Erythroblast (primary cell): ENCODE results near the gene PYGO2.

Experiments
- DNase-seq, 2 experiments: peaks; one replicate each; lab custom pipeline; 2025; lab: John Stamatoyannopoulos, UW
- GATA1 ChIP-seq: IDR thresholded peaks from 2 replicates; pipeline ENCODE4 v1.6.1; 2011; ENCODE audit warnings: low read depth, mild to moderate bottlenecking, control low read depth, low read length, moderate library complexity
- POLR2A ChIP-seq: IDR thresholded peaks from 2 replicates; pipeline ENCODE4 v1.6.1; 2011; ENCODE audit warnings: mild to moderate bottlenecking, low read length

The PYGO2 gene

DNA sequence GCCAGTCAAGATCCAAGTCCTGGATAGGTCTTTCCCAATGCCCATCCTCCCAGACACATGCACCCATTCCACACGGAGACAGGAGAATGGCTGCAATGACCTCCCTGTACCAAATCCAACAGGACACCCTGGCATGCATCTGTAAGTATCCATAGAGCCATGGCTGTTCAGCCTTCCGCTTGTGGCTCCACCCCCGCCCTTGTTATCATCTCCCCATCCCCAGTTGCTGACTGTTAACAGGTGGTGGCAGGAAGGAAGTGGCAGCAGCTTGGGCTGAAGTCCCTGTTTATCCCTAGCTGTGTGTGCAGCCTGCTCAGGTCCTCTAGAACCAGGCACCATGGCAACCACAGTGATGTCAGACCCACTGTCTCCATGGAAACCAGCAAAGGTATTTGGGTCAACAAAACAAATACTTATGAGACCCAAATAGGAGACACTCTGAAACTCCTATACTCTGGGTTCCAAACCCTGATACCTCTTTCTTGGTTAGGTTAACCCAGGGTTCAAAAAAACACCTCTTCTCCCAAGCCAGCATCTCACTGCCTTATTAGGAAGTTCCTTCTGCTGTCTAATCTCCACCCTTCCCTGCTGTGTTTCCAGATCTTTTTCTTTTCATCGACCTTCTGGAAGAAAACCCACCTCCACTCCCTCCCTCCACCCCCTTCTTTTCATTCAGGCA lies 6.4 kb downstream of the PYGO2 start:
- TF ChIP-seq GATA1 (no peak), POLR2A (no peak)
- peak; percentile 81 to 86 for DNase-seq

- DNase-seq = no peak
- no peak for TF ChIP-seq POLR2A
- no peak for TF ChIP-seq GATA1
Measured at GRCh38 chr1:154954541-154954940, 7.0 kb downstream of the PYGO2 start.

DNA sequence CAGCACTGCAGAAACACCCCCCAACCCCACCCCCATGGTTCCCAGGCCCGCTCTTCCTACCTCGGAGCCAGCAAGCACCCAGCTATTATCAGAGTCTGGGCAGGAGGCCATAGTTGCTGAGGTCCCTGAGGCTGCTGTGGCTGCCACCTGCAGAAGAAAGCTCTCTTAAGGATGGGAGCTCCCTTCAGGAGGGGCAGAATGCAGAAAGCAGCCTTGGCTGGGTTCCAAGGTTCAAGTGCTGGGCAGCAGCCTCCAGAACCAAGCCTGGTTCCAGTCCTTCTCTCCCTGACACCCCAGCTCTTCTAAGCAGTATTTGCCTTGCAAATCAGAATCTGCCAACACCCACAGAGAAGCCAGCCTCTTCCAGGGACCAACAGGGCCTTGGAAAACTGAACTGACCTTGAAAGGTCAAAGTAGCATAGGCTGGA lies 8.0 kb downstream of the PYGO2 start:
- TF ChIP-seq POLR2A = no peak
- no peak for DNase-seq

- TF ChIP-seq GATA1 (no peak), POLR2A (no peak)
Measured at GRCh38 chr1:154952664-154953063, 8.9 kb downstream of the PYGO2 start.

DNA sequence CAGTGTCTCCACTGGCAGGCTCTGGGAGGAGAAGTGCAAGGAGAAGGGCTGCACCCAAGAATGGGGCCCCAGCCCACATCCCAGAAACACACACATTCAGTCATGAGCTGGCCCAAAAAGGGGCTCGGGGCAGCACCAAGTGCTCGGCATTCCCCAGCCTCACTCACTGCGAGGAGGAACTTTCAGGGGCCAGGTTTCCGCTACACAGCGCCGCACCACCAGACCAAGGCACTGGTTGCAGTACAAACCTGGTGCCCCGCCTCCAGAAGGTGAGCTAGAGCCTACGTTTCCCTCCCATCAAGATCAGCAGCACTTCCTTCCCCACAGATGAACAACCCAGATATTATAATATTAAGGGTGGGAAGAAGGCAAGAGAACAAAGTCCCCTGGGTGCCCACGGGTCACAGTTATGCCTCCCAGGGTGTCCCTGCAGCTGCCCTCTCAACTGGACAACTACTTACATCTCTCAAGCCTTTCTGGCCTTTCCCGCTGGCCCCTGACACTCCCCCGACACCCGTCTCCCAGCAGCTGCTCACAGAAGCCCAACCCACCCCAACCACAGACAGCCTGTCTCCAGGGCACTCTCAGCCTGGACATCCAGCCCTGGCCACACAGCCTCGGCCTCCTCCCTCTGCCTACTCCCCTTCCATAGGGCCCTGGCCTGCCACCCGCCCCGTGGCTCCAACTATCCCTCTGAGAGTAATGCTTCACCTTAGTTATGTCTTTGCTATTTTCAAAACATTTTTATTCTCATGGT lies 9.5 kb downstream of the PYGO2 start:
- no peak for DNase-seq
- no peak for TF ChIP-seq GATA1
- TF ChIP-seq POLR2A = no peak

More at GRCh38 chr1:154952664-154953063, 8.9 kb downstream of the PYGO2 start:
- no peak for DNase-seq

DNA sequence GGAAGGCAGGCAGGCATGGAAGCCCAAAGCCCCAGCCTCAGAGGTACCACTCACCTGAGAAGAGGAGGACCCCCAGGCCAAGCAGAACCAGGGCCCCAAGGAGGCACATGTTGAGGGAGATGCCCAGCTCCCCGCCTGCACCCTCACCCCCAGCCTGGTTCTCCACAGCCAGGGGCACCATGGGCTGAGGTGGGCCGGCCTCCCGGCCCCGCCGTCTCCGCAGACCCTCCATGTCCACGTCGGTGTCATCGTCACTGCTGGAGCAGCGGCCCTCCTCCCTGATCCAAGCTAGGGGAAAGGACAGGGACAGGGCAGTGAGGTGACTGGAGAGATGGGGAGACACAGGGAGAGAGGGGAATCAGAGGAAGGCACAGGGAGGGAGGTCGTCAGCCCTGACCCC lies 13.5 kb downstream of the PYGO2 start:
- TF ChIP-seq GATA1 = no peak
- TF ChIP-seq POLR2A = no peak
- DNase-seq = no peak

DNA sequence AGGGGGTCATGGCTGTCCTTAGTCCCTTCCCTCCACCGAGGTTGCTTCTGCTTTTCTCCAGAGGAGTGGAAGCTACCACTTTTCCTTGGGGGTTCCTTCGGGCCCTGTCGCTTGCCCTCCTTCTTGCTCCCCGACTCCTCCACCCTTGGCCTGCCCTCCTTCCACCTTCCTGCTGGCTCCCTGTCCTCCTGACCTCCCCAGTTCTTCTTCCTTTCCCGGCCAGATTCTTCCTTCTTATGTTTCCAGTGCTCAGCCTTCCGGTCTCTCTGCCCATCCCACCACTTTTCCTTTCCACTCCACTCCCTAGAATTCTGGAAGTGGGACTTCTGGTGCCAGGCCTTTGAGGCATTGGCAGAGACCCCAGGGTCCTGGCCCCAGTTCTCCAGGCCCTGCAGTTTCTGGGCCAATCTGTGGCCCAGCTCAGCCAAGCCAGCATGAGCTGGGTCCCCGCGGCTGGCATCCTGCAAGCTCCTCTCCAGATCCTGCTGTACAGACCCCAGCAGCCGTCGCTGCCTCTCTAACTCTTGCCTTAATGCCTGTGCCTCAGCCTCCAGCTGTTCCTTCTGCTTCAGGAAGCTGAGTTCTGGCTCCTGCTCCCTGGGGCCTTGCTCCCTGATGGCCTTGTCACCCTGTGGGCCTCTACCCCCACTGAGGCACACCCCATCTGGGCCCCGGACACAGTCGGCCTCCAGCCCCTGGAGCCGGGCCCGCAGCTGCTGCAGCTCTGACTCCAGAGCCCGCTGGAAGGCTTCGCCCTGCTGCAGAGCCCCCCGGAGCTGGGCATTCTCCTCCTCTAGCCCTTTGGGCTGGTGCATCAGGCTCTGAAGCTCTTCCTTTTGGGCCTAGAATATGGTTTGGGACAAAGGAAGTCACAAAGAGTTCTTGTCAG lies 15.4 kb downstream of the PYGO2 start:
- DNase-seq = no peak
- TF ChIP-seq POLR2A (no peak), GATA1 (no peak)

DNA sequence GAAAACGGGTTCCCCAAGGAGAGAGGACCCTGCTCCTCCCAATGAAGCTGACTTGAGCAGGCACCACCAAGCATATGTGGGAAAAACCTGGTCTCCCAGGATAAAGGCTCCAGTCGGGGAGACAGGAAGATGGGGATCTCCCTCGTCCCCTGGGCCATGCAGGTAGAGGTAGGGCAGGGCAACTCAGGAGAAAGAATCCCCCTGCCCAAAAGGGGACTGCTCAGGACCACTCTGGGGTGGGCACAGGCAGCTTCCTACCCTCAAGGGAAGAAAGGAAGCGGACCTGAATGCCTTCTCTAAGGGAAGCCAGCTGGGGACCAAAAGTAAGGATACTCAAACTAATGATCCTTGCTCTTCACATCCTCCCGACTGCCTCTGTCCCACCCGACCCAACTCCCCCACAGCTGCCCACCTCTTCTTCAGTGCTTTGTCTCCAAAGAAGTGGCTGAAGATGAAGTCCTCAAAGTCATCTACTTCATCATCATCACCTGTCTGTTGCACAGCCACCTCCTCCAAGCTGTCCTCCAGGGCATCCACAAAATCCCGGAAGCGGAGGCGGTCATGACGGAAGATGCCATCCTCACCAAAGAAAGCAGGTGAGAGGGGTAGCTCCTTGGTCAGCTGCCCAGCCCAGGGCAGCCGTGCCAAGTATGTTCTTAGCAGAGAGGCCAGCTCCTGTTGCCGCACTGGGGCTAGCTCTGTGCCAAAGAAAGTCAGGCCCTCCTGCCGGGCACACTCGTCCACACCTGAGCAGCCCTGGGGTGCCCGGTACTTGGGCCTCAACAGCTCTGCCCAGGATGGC lies 16.2 kb downstream of the PYGO2 start:
- no peak for DNase-seq
- TF ChIP-seq POLR2A (no peak), GATA1 (no peak)

DNA sequence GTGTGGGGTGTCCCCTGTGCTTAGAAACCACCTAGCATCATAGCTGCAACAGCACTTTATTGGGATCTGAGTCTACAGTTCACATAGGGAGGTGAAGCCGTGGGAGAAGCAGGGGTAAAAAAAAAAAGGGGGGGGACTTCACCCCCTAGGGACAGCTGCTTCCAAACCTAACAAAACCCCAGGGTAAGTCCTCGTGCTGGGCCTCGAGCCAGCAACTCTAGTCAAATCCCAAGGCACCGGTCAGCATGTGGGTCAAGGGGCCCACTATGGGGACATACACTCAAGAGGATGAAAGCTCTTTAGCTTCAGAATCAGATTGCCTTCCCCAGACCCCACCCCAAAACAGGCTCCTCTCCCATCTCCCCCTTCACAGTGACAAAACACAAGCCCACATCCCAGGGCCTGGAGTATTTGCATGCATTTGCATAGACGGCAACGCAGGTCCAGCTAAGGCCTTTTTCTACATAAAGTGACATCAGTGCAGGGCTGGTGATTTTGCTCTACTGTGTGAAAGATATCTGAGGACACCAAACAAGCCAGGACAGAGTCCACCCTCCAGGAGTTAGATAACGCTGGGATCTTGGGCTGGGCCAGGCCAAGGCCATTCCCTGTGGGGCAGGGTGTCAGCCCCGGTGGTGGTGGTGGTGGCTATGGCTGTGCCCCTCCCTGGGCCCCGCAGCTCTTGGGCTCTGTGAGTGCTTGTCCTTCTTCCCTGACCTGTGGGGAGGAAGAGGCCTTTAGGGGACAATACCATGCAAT lies 17.0 kb downstream of the PYGO2 start:
- DNase-seq = peak; percentile 39 to 52
- TF ChIP-seq GATA1 = no peak
- no peak for TF ChIP-seq POLR2A

DNA sequence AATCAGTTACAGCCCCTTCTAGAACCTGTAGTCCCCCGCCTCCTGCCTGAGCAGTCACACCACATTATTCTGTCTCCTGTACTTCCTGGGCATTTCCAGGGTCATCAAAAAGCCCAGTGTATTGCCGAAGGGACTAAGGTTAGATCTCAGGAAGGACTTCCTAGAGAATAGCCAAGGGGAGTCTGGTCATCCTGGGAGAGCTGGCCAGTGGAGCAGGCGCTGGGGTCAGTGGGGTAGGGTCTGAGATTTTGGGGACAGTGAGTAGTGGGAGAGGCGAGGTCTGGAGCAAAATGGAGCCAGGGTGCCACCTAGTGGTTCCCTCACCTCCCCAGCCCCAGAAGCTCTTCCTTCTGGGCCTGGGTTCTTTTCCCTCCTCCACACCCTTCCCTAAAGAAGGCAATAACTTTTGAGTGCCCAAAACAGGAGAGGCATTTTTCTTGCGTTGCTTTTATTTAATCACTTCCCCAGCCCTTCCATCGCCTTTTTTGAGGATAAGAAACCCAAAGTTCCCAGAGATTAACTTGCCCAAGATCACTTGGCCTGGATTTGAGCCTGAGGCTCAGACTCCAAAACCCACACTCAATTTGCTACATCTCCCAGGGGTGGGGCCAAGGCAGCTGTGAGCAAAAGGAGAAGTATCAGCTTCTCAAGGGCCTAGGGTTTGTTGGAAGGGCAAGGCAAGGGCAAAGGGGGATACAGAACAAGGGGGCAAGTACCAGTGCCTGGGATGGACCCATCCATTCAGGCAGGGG lies 17.8 kb downstream of the PYGO2 start:
- no peak for TF ChIP-seq POLR2A
- DNase-seq = peak; percentile 40 to 66

DNA sequence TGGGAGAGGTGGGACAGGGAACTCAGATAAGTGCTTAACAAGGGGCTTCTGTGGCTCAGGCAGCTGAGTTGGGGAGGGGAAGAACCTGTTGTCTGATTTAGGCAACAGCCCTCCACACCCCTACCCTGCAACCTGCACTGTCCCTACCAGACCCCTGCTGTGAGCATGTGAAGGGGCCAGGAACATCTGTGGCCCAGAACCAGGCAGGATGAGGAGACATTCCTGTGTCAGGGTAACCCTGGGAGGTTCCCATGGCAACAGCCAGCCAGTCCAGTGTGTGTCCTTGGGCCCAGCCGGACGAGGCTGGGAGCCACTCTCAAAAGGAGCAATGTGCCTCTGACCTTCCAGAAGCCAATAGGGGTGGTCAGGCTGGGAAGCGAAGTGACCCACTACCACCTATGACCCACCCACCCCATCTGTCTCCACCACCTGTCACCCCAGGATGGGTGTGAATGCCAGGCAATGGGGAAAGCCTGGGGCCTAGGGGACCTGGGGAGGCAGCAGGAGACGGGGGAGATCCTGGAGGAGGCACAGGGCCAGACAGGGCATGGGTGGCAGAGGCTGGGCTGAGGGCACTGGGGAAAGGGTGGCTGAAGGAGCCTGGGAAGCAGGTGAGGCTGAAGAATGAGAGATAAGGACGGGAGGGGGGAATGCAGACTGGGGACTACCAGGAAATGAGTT lies 20.1 kb downstream of the PYGO2 start:
- TF ChIP-seq GATA1 (no peak), POLR2A (no peak)

More for the DNA sequence above, 20.1 kb downstream of the PYGO2 start:
- DNase-seq = no peak
